GM12878 (cell line): ENCODE results near the gene SLC25A30. TPM values are rescaled to one million over a fixed set of nuclear protein-coding genes. Genes with fewer than 3 reads are reported as not detected.

Source experiments
- ATAC-seq: fragments of 200-7000 bp; cut with Tn5 transposase; 3 replicates; pipeline ENCODE4 v1.9.1; 2020; ENCODE audit warnings: mild to moderate bottlenecking, moderate library complexity
- BruUV-seq: library from RNA; stranded (reverse); fragments of 400-500 nt; replicated peaks from 2 replicates; lab custom pipeline; 2021; lab: Mats Ljungman, UMichigan
- CTCF ChIA-PET: fragments of 300-600 bp; sonication (Branson Sonifier 250); formaldehyde crosslinking; extraction: SDS; loops from one replicate; lab custom pipeline; 2021; ENCODE audit warnings: inconsistent platforms; lab: Yijun Ruan, JAX
- POLR2A ChIA-PET: fragments of 350-600 bp; formaldehyde crosslinking; extraction: SDS; loops from one replicate; lab custom pipeline; 2021; ENCODE audit warnings: inconsistent platforms; lab: Charles Lee
- RAD21 ChIA-PET: fragments of 300-600 bp; sonication (Branson Sonifier 250); formaldehyde crosslinking; loops from one replicate; lab custom pipeline; 2023; ENCODE audit warnings: antibody characterized with exemption; ENCODE audit not compliant: unreplicated experiment; lab: Charles Lee
- SMC1A ChIA-PET: fragments of 300-600 bp; sonication (Branson Sonifier 250); formaldehyde crosslinking; loops from one replicate; lab custom pipeline; 2023; ENCODE audit not compliant: unreplicated experiment, uncharacterized antibody; lab: Charles Lee
- DNase-seq: peaks from one replicate; pipeline ENCODE4 v3.0.0-alpha.2; 2011; ENCODE audit warnings: low read depth, low spot score
- FAIRE-seq: peaks from 3 replicates; lab custom pipeline; 2011; peaks lifted over from hg19 to GRCh38; lab: Jason Lieb, UNC
- H2AFZ ChIP-seq: 2 replicates; pipeline ENCODE4 v1.6.0; 2011; ENCODE audit warnings: low read depth, low read length, control low read depth; ENCODE audit not compliant: control insufficient read depth
- H3K27ac ChIP-seq: 2 replicates; pipeline ENCODE4 v1.5.1; 2011; ENCODE audit warnings: control low read depth; ENCODE audit not compliant: control insufficient read depth, insufficient read depth
- H3K27me3 ChIP-seq, 2 experiments: replicated peaks in 1 of 2; 2 replicates each; pipeline versions ENCODE4 v1.6.0 to v1.6.1; 2011; ENCODE audit warnings: low read length in 1 of 2; ENCODE audit not compliant: control insufficient read depth in 2 of 2, insufficient read depth in 2 of 2
- H3K36me3 ChIP-seq, 2 experiments: 2 replicates each; pipeline ENCODE4 v1.5.1; 2011; ENCODE audit warnings: low read length in 1 of 2; ENCODE audit not compliant: control insufficient read depth in 2 of 2, insufficient read depth in 2 of 2
- H3K4me1 ChIP-seq: 2 replicates; pipeline ENCODE4 v1.6.1; 2011; ENCODE audit warnings: mild to moderate bottlenecking, low read length, moderate library complexity, mixed read lengths; ENCODE audit not compliant: control insufficient read depth, insufficient read depth
- H3K4me2 ChIP-seq: 2 replicates; pipeline ENCODE4 v1.6.0; 2011; ENCODE audit warnings: control low read depth; ENCODE audit not compliant: control insufficient read depth, insufficient read depth
- H3K4me3 ChIP-seq: fragments of 200-600 bp; sonication (generic); 2 replicates; pipeline ENCODE4 v1.5.1; 2016
- H3K79me2 ChIP-seq: 2 replicates; pipeline ENCODE4 v1.6.0; 2011; ENCODE audit warnings: low read length; ENCODE audit not compliant: control insufficient read depth, insufficient read depth
- H3K9ac ChIP-seq: 2 replicates; pipeline ENCODE4 v1.8.0; 2011; ENCODE audit warnings: low read length, control low read depth, mixed read lengths; ENCODE audit not compliant: control insufficient read depth, insufficient read depth
- H3K9me3 ChIP-seq: replicated peaks from 3 replicates; pipeline ENCODE4 v1.5.1; 2011; ENCODE audit warnings: mild to moderate bottlenecking, low read length; ENCODE audit not compliant: control insufficient read depth, insufficient read depth
- H4K20me1 ChIP-seq: 2 replicates; pipeline ENCODE4 v1.6.0; 2011; ENCODE audit not compliant: control insufficient read depth, insufficient read depth
- MEF2A ChIP-seq: IDR thresholded peaks from 2 replicates; pipeline ENCODE4 v1.6.1; 2011; ENCODE audit warnings: low read depth, mild to moderate bottlenecking, low read length, moderate library complexity; ENCODE audit not compliant: insufficient read depth
- NFYA ChIP-seq: IDR thresholded peaks from 2 replicates; pipeline ENCODE4 v1.6.1; 2011; ENCODE audit warnings: low read depth, mild to moderate bottlenecking, low read length, improper control_type of control experiment, borderline replicate concordance
- NR2C1 ChIP-seq: fragments of 450-650 bp; IDR thresholded peaks from 2 replicates; pipeline ENCODE4 v1.6.1; 2017; ENCODE audit warnings: antibody characterized with exemption, mild to moderate bottlenecking, moderate library complexity
- SMAD5 ChIP-seq: IDR thresholded peaks from 2 replicates; pipeline ENCODE4 v1.6.1; 2016; ENCODE audit warnings: antibody characterized with exemption, low read depth
- SMARCA5 ChIP-seq: fragments of 450-650 bp; IDR thresholded peaks from 2 replicates; pipeline ENCODE4 v1.6.1; 2017; ENCODE audit warnings: mild to moderate bottlenecking
- YBX1 ChIP-seq: fragments of 450-650 bp; IDR thresholded peaks from 2 replicates; pipeline ENCODE4 v1.6.1; 2016; ENCODE audit warnings: antibody characterized with exemption
- WGBS: methylation state at CpG from one replicate; pipeline ENCODE4 v1.1.6; 2016; ENCODE audit warnings: low lambda C conversion rate; ENCODE audit not compliant: insufficient replicate concordance, insufficient coverage; ENCODE audit errors: missing lambda C conversion rate; 5-methylcytosine and 5-hydroxymethylcytosine counted together
- in situ Hi-C: fragments of 300-500 bp; cut with MboI; formaldehyde crosslinking; loops from 9 replicates; pipeline ENCODE4 v1.14.3; 2018; ENCODE audit warnings: mixed read lengths
- intact Hi-C: fragments of 100-400 bp; cut with micrococcal nuclease; formaldehyde crosslinking; loops from one replicate; pipeline ENCODE4 v1.14.2; 2022; ENCODE audit not compliant: unreplicated experiment
- polyA plus RNA-seq, 11 experiments: library from polyadenylated mRNA; depleted of rRNA in 4 of 11; unstranded in 6 of 11; stranded (reverse) in 5 of 11; fragments of >200 nt; fragmentation: Nextera tagmentation in 4 of 11; fragmentation: Illumina TruSeq in 1 of 11; extraction: Ambion mirVana in 4 of 11; extraction: Trizol in 1 of 11; gene quantifications; 1 replicate in 1 of 11; 2 replicates in 10 of 11; pipeline versions ENCODE4 v1.2.1 to v1.2.3, GENCODE V29; 2011 to 2016; ENCODE audit warnings: inconsistent platforms in 2 of 11, missing spikeins in 2 of 11, low read depth in 1 of 11
- total RNA-seq, 4 experiments: library from RNA; depleted of rRNA in 3 of 4; stranded (reverse); fragments of >200 nt in 3 of 4; fragmentation: Illumina TruSeq in 1 of 4; extraction: Trizol in 1 of 4; gene quantifications; 2 replicates each; pipeline versions ENCODE4 v1.2.1 to v1.2.3, GENCODE V29; 2013 to 2021
- TF ChIP-seq, protein P1 (sequence below): fragments of 450-650 bp; IDR thresholded peaks from 2 replicates; pipeline ENCODE4 v1.6.1; 2017; ENCODE audit warnings: mild to moderate bottlenecking, moderate library complexity
- TF ChIP-seq, protein P2 (sequence below): fragments of 450-650 bp; IDR thresholded peaks from 2 replicates; pipeline ENCODE4 v1.6.1; 2017; ENCODE audit warnings: low read depth, mild to moderate bottlenecking, moderate library complexity
- TF ChIP-seq, protein P3 (sequence below): fragments of 450-650 bp; IDR thresholded peaks from 2 replicates; pipeline ENCODE4 v1.6.1; 2017; ENCODE audit warnings: mild to moderate bottlenecking

Gene SLC25A30
- total and polyA plus RNA-seq, 10 of the 15 experiments (the other 5 are each of a cell fraction or from before 2014, with no cell fraction given): 2.4 to 18.0 (median 8.9) TPM

DNA sequence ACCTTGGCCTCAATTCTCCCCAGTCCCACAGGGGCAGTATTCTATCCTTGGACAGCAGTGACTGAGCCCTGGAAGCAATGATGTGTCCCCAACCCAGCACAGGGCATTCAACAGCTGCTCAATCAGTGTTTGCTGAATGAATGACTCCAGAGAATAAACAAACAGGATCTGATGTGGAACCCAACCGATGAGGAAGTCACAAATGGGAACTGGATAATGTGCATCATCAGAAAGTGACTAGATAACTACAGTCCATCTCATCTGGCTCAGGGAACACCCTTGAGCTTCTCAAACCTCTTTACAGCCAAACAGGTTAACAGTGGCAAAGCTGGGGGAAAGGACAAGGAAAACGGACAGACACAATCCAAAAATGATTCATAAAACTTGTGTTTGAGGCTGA lies 8.2 kb downstream of the SLC25A30 start (continued):
- TF ChIP-seq SMARCA5: no peak
- TF ChIP-seq, protein P1, sequence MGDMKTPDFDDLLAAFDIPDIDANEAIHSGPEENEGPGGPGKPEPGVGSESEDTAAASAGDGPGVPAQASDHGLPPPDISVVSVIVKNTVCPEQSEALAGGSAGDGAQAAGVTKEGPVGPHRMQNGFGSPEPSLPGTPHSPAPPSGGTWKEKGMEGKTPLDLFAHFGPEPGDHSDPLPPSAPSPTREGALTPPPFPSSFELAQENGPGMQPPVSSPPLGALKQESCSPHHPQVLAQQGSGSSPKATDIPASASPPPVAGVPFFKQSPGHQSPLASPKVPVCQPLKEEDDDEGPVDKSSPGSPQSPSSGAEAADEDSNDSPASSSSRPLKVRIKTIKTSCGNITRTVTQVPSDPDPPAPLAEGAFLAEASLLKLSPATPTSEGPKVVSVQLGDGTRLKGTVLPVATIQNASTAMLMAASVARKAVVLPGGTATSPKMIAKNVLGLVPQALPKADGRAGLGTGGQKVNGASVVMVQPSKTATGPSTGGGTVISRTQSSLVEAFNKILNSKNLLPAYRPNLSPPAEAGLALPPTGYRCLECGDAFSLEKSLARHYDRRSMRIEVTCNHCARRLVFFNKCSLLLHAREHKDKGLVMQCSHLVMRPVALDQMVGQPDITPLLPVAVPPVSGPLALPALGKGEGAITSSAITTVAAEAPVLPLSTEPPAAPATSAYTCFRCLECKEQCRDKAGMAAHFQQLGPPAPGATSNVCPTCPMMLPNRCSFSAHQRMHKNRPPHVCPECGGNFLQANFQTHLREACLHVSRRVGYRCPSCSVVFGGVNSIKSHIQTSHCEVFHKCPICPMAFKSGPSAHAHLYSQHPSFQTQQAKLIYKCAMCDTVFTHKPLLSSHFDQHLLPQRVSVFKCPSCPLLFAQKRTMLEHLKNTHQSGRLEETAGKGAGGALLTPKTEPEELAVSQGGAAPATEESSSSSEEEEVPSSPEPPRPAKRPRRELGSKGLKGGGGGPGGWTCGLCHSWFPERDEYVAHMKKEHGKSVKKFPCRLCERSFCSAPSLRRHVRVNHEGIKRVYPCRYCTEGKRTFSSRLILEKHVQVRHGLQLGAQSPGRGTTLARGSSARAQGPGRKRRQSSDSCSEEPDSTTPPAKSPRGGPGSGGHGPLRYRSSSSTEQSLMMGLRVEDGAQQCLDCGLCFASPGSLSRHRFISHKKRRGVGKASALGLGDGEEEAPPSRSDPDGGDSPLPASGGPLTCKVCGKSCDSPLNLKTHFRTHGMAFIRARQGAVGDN: no peak
- TF ChIP-seq NFYA: no peak
- no peak for TF ChIP-seq MEF2A

DNA sequence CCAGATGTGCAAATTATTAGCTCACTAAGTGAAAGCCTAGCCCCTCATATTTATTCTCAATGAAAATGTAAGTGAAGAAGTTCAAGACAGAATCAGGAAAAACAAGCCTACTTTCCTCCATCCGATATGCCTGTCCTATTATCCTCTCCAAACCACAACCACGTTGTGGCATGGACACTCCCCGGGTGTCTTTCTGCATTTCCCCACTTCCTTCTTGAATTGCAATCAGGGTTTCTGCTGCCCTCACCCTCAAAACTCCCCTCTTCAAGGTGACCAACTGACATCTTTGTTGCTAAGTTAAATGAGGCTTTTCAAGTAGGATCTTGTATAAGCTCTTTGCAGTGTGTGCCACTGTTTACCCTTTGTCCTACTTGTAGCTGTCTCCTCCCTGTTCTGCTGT lies 11.8 kb downstream of the SLC25A30 start:
- Histone ChIP-seq H3K36me3 (peaks cover 7 to 11% of the 10 kb centered on the region in 2 experiments; a peak in 3 of 4 replicates), H3K4me1 (no peaks in the 10 kb centered on the region), H2AFZ (no peak overlapping the region), H4K20me1 (no peaks in the 10 kb centered on the region), H3K9me3 (no peaks in the 10 kb centered on the region), H3K79me2 (no peaks in the 10 kb centered on the region), H3K4me3 (no peak overlapping the region), H3K4me2 (no peak overlapping the region), H3K27ac (no peak overlapping the region), H3K27me3 (no peaks in the 10 kb centered on the region), H3K9ac (no peak overlapping the region)
- in situ Hi-C loops (no loop called here), intact Hi-C loops (no loop called here)
- TF ChIP-seq, protein P2, sequence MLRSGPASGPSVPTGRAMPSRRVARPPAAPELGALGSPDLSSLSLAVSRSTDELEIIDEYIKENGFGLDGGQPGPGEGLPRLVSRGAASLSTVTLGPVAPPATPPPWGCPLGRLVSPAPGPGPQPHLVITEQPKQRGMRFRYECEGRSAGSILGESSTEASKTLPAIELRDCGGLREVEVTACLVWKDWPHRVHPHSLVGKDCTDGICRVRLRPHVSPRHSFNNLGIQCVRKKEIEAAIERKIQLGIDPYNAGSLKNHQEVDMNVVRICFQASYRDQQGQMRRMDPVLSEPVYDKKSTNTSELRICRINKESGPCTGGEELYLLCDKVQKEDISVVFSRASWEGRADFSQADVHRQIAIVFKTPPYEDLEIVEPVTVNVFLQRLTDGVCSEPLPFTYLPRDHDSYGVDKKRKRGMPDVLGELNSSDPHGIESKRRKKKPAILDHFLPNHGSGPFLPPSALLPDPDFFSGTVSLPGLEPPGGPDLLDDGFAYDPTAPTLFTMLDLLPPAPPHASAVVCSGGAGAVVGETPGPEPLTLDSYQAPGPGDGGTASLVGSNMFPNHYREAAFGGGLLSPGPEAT: no peak
- TF ChIP-seq SMAD5: no peak
- TF ChIP-seq YBX1: no peak
- no peak for TF ChIP-seq NR2C1
- TF ChIP-seq, protein P3, sequence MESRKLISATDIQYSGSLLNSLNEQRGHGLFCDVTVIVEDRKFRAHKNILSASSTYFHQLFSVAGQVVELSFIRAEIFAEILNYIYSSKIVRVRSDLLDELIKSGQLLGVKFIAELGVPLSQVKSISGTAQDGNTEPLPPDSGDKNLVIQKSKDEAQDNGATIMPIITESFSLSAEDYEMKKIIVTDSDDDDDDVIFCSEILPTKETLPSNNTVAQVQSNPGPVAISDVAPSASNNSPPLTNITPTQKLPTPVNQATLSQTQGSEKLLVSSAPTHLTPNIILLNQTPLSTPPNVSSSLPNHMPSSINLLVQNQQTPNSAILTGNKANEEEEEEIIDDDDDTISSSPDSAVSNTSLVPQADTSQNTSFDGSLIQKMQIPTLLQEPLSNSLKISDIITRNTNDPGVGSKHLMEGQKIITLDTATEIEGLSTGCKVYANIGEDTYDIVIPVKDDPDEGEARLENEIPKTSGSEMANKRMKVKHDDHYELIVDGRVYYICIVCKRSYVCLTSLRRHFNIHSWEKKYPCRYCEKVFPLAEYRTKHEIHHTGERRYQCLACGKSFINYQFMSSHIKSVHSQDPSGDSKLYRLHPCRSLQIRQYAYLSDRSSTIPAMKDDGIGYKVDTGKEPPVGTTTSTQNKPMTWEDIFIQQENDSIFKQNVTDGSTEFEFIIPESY: no peak
- DNase-seq: no peak
- 78% methylated on average over 3 of the region's 3 CpGs for WGBS
- CTCF ChIA-PET: interaction anchor here (0.9 to 4.0 kb wide), 3 partner anchors 9 to 12 kb away, joined by 3 to 26 read pairs (median 4); no protein-coding TSS in a partner anchor
- POLR2A ChIA-PET: interaction anchor here (0.9 kb wide), 1 partner anchor 10 kb away, joined by 4 read pairs; no protein-coding TSS in a partner anchor
- FAIRE-seq: no peak
- SMC1A ChIA-PET: interaction anchor here (1.3 to 2.9 kb wide), 3 partner anchors 7 to 12 kb away, joined by 3 to 14 read pairs (median 6); partner anchors contain the start of gene SLC25A30
- no peak for ATAC-seq
- no TSS peak for BruUV-seq
- RAD21 ChIA-PET: interaction anchor here (1.4 kb wide), 1 partner anchor 10 kb away, joined by 4 read pairs; no protein-coding TSS in a partner anchor
